Anterior cingulate cortex (tissue), 58 donors: Measurements from ENCODE around the gene PDE7B.
"Not testable (repeated sequence)": the region's sequence is repeated elsewhere in the genome, so short reads cannot be mapped to it uniquely, and the experiment has no call there.

Source experiments
- DNase-seq, 58 donors: peaks; one replicate each; lab custom pipeline; 2025; lab: John Stamatoyannopoulos, UW

Gene PDE7B

DNA sequence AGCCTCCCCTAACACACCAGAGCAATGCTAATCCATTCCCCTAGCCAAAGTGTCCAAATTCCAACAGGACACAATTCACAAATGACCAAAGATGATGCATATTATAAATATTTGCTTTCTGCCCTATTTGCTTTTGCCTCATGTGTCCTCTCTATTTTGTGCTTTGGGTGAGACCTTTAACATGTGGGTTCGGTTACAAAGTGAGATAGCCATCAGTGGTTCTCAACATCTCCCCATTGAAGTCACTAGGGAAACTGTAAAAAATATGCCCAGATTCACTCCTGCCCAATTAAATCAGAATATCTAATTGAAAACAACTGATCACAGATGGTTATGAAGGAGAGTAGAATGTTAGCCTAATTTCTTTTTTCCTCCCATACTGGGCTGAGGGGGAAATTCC lies 239.4 kb downstream of the PDE7B start:
- no peak for DNase-seq

- no peak for DNase-seq
These were observed 241.4 kb downstream of the PDE7B start for GRCh38 chr6:136092897-136093296.

GRCh38 chr6:136093835-136094234 lies 242.3 kb downstream of the PDE7B start:
- DNase-seq, result no peak

DNA sequence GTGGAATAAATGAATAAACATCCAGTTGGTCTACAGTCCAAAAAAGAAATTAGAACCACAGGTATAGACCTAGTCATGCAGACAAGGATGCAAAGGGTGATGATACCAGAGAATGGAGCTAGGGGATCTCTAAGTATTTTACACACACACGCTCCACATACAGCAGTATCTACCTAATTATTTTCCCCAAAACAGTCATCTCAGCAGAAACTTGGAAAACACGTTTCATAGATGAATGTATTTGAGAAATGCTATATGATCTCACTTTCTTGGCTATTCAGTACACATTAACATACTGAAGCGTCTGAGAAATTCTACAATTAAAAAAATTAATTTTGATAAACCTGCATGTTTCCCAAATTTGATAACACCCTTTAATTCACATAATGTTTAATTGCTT lies 243.3 kb downstream of the PDE7B start:
- DNase-seq, result no peak

GRCh38 chr6:136095986-136096385 lies 244.5 kb downstream of the PDE7B start:
- DNase-seq, result peak in 1 of 58 donors; percentile 1

DNA sequence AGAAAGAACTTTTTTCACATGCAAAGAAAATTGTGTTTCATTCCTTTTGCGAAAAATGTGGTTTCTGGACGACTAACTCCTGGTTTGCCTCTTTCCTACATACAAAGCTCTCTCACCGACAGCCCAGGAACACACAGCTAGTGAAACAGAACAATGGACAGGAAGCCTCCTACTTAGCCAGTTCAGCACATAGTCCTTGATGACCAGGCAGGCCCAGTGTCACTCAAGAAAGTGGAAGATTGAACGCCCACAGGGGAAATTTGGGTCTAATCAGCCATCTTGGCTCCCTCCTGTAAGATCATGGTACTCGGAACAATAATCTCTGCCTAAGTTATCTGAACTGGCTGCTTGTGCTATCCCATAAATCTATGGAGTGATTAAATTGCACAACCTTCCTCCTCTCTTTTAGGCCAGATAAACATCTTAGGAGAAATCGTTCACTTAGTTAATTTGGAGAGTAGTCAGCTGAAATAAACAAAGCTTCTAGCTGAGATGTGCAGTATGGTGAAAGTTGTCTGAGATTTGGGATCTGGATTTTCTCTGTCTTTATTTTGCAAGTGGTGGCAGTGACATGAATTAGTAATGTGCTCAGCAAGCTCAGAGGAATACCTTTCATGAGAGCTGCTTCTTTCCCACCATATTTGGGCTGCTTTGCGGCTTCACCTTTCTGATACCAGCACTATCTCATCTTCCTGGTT lies 251.6 kb downstream of the PDE7B start:
- no peak for DNase-seq

- peak in 26 of 58 donors; percentile 2 to 41 (median 14) for DNase-seq
These were observed 252.3 kb downstream of the PDE7B start for GRCh38 chr6:136103763-136104311.

DNA sequence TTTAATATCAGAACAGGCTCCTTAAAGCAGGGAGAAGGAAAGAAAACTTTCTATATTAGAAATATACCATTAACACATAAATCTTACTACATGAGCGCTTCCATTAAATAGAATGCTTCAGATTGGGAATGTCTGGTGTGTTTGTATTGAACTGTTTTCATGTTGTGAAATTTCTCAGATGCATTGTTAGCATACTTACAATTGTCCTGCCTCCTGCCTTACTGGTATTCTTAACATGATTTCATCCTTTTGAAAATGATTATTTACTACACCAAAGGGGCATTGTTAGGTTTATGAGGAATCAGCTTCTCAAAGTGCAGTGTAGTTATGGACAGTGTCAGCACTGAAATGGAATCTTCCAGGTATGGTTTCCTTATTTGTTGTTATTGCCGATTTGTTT lies 253.1 kb downstream of the PDE7B start:
- DNase-seq, result no peak

DNA sequence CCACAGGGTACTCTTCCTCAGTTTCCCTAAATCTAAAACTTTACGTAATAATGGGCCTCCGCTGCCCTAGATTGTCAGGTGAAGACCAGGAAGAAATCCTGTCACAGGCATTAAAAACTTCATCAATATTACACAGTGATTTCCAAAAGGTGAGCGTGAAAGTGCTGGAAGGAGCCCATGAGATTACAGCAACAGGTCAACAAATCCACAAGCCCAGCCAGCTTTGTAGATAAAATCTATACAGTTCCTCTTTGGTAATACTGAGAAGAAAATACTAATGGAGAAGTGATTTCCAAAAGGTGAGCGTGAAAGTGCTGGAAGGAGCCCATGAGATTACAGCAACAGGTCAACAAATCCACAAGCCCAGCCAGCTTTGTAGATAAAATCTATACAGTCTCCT lies 254.3 kb downstream of the PDE7B start:
- DNase-seq, result not testable (repeated sequence)

DNA sequence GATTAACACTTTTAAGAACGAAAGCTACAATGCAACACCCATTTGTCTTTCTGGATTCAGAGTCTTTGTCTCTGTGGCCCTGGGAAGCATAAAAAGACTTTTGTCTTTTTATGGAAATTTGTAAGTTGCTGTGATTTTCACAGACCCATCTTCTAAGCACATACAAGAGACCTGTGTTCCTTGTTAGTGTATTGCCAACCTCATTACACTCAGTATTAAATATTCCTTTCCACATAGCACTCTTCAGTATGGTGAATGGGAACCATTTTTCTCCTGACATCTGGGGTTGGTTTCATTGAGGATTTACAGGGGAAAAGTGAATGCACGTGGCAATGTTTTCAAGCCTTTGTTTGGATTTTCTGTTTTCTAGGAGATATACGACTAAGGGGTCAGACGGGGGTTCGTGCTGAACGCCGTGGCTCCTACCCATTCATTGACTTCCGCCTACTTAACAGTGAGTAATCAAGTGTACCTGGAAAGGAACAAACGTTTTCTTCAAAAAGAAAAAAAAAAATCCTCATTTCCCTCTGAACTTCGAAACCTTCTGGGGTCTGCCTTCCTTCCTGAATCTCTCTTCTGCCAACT lies 257.0 kb downstream of the PDE7B start:
- DNase-seq, result no peak

- DNase-seq, result peak in 1 of 58 donors; percentile 8
These were observed 260.3 kb downstream of the PDE7B start for GRCh38 chr6:136111831-136112230.

GRCh38 chr6:136112262-136112661 lies 260.8 kb downstream of the PDE7B start:
- no peak for DNase-seq

- DNase-seq, result peak in 26 of 58 donors; percentile 1 to 48 (median 17)
These were observed 262.3 kb downstream of the PDE7B start for GRCh38 chr6:136113736-136114173.

DNA sequence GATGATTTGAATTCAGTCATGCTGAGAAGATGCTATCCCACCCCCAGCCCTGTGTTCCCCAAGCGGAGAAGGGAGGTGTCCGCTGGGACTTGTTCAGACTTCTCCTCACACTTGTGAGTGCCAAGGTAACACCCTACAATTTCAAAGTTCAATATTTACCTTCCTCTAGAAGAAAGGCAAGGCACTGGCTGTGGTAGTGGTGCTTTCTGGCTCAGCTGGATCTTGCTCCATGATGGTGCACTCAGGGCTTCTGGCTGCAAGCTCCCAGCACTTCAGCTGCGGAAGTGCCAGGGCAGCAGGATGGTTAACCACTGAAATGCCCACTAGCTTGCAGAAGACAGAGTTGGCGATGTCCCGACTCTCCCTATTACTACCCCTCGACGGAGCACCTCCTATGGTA lies 263.2 kb downstream of the PDE7B start:
- no peak for DNase-seq

- DNase-seq, result no peak
These were observed 264.4 kb downstream of the PDE7B start for GRCh38 chr6:136115941-136116340.

DNA sequence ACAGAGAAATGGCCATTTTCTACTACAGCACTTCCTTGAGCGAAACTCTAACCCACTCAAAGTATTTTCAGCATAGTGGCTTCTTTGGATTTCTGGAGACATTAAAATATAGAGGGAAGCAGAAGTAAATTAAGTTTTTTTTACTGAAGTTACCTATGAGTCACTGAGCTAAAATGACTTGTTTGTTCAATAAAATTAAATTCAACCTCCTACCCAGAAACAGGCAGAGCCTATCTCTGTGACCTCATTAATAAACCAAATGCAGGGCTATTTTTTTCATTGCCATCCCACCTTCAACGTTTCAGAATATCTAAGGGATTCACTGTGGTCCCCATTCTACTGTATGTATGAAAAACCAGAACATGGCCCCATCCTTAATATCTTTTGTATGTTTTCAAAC lies 265.6 kb downstream of the PDE7B start:
- no peak for DNase-seq

DNA sequence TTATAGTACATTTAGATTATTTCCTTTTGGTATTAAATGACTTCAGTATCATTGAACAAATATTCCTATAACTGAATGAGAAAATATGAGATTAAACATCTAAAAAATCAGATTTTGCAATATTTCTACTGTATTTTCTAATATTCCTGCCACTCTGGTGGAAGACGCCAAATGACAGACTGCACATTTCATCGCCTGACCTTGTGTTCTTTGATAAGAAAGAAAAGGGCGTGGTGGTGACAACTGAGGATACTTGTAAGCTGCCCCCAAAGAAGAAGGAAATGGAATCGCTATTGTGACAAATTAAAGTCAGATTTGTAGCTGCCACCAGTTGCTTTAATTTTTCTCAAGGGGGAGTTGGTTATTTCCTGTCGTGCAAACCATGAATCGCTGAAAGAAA lies 267.3 kb downstream of the PDE7B start:
- DNase-seq, result no peak

DNA sequence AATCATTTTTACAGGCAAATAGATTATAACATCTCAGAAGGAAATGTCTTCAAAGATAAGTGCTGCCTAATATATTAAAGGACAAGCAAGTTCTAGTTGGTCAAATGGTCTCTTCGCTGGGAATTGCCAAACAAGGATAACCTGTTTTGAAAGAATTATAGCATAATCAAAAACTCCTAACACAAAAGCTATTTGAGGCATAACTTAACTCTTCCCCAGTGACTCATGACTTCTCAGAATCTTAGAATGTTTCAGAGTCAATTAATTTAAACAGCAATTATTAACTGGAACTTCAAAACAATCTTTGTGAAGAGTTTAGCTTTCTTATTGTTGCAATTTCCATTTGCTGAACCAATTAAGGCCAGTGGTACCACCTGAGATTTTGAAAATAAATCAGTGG lies 272.0 kb downstream of the PDE7B start:
- DNase-seq, result no peak

DNA sequence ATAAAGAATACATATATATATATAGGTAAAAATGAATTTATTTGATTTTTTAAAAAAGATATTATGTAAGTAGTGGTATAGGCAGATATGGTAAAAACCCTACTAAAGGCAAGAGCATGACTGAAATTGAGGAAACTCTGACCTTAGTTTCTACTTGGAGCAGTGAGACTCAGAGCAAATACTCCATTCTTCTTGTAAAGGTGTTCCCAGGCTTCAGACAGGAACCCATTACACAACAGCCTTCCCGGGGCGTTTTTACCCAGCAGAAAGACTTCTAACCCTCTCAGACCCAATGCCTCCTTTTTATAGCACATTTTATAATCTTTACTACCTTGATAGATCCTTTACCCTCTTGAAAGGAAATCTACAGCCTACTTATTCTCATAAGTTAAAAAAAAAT lies 274.1 kb downstream of the PDE7B start:
- no peak for DNase-seq

DNA sequence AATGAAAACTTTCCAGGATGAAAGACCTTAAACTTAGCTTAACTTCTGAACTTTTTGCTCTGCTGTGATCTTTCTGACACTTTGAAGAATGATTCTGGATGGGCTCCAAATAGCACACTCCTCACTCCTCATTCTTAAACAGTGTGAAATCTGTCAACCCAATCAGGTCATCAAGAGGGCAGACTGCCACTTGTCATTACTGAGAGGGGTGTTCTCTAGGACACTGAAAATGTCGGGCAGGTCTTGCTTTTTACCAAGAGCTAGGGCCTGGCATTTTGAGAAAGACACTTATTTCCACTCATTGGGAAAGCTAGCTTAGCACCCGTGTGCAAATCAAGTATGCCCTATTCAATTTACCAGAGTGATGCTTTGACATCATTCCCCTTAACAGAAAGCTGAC lies 276.4 kb downstream of the PDE7B start:
- DNase-seq, result no peak

DNA sequence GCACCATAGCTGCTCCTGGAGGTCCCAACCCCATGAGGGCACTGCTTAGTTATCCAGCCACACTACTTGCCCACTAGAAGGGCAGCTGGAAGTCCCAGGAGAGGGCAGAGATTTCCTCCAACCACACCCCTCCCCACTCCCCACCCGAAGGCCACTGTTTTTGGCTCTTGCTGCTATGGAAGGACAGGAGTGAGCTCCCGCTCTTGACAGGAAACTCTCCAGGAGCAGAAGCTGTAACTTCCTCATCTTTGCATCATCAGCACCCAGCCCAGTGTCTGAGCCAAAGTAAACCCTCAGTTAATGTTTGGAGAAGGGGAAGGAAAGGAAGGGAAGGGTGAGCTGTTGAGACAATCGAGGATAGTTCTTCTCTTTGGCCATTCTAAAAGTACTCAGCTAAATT lies 277.9 kb downstream of the PDE7B start:
- DNase-seq, result no peak

- DNase-seq, result no peak
These were observed 282.8 kb downstream of the PDE7B start for GRCh38 chr6:136134268-136134667.
